ENCODE measurements around the gene NLRC5.

DNA sequence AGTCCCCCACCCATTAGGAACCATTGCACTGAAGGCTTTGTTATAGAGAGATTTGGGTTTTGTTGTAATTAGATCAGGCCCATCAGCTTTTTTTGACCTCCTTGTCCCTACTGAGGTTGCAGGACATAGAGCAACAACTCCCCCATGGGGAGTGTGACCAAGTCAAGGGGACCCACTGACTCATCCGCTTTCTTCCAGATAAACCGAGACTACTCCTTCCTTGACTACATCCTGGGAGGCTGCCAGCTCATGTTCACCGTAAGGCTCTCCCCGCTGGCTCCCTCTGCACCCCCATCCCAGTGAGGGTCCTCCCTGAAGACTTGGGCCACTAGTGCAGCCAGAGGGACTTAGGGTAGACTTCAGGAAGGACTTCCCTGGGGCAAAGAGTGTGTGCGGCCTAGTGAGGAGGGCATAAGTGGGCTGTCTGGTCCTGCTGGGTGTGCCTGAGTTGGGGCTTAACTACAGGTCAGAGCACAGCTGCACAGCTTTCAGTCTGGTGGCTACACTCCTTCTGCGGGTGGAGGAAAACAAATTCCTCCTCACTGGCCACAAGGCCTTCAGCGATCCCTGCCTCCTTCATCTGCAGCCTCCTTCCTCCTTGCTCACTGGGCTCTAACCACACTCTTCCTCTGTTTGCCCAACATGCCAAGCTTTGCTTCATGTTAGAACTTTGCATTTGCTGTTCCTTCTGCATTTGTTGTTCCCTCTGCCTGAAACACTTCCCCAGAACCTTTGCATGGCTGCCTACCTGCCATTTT is 134.0 kb downstream of the NLRC5 start:
- no peak for TF ChIP-seq CTCF (IDR thresholded peaks at IDR 0.05; ENCODE audit: extremely low read depth in 1 of 2, insufficient read depth in 1 of 2, low read depth in 1 of 2, low read length in 2 of 2)
- TF ChIP-seq EZH2 (IDR thresholded peaks at IDR 0.05; ENCODE audit: borderline replicate concordance, low read depth, low read length, severe bottlenecking) = no peak
- TF ChIP-seq MAX (IDR thresholded peaks at IDR 0.05; ENCODE audit: insufficient read depth, insufficient read length) = no peak
- TF ChIP-seq MYC (IDR thresholded peaks at IDR 0.05; ENCODE audit: low read depth, low read length) = no peak
- no peak for TF ChIP-seq POLR2AphosphoS5 (IDR thresholded peaks at IDR 0.05; ENCODE audit: insufficient read depth, low read depth, low read length)
- TF ChIP-seq POLR2A (IDR thresholded peaks at IDR 0.05; ENCODE audit: low read depth, low read length) = no peak
- no peak for TF ChIP-seq JUN (IDR thresholded peaks at IDR 0.05; ENCODE audit: borderline replicate concordance, insufficient read depth, insufficient read length, low read depth)
- no peak for TF ChIP-seq FOS (IDR thresholded peaks at IDR 0.05; ENCODE audit: borderline replicate concordance, insufficient read depth, low read length)
- TF ChIP-seq GATA2 (IDR thresholded peaks at IDR 0.05; ENCODE audit: insufficient read depth, insufficient read length, low read depth, low read length) = no peak

All from endothelial cell of umbilical vein (primary cell).